Activated naive CD8-positive, alpha-beta T cell treated with anti-CD3 and anti-CD28 coated beads, Interleukin-2, amount 10 ng/mL, durations not matched to agents 7 days and 5 days (primary cell): ENCODE data around the gene BRD3. TPM values are rescaled to one million over a fixed set of nuclear protein-coding genes. Genes with fewer than 3 reads are reported as not detected.
A peak's percentile ranks its signal among the peaks of the same experiment; 100 is the strongest.

Experiments
- ATAC-seq: fragments of 150-1000 bp; cut with Tn5 transposase; one replicate; pipeline ENCODE4 v1.10.0; 2021; ENCODE audit warnings: low read depth, moderate library complexity
- POLR2A ChIA-PET: fragments of 350-600 bp; sonication (Branson Sonifier 250); formaldehyde crosslinking; loops from one replicate; lab custom pipeline; 2021; ENCODE audit warnings: antibody characterized with exemption; lab: Charles Lee
- DNase-seq: peaks from one replicate; pipeline ENCODE4 v3.0.0; 2021
- H3K27ac Mint-ChIP-seq: one replicate; pipeline ENCODE4 v1.8.0; 2022; ENCODE audit warnings: mild to moderate bottlenecking, mixed read lengths
- H3K27me3 Mint-ChIP-seq: one replicate; pipeline ENCODE4 v1.8.0; 2022; ENCODE audit warnings: mild to moderate bottlenecking, moderate library complexity, mixed read lengths
- H3K36me3 Mint-ChIP-seq: one replicate; pipeline ENCODE4 v1.8.0; 2021; ENCODE audit warnings: mild to moderate bottlenecking, mixed read lengths
- H3K4me1 Mint-ChIP-seq: one replicate; pipeline ENCODE4 v1.8.0; 2021; ENCODE audit warnings: mixed read lengths
- H3K4me3 Mint-ChIP-seq: one replicate; pipeline ENCODE4 v1.8.0; 2022; ENCODE audit warnings: mild to moderate bottlenecking, moderate library complexity, mixed read lengths
- H3K9me3 Mint-ChIP-seq: one replicate; pipeline ENCODE4 v1.8.0; 2021; ENCODE audit warnings: mixed read lengths
- total RNA-seq, 2 experiments: library from RNA; stranded (reverse); gene quantifications; one replicate each; pipeline ENCODE4 v1.2.3, GENCODE V29; 2021

BRD3 gene
- total RNA-seq, 2 experiments from 2014 or later, result 50.7 to 54.1 TPM

GRCh38 chr9:134055981-134056461 is 11.8 kb downstream of the BRD3 start:
- Mint-ChIP-seq H3K27ac (no peak overlapping the region), H3K9me3 (no peaks in the 10 kb centered on the region)

DNA sequence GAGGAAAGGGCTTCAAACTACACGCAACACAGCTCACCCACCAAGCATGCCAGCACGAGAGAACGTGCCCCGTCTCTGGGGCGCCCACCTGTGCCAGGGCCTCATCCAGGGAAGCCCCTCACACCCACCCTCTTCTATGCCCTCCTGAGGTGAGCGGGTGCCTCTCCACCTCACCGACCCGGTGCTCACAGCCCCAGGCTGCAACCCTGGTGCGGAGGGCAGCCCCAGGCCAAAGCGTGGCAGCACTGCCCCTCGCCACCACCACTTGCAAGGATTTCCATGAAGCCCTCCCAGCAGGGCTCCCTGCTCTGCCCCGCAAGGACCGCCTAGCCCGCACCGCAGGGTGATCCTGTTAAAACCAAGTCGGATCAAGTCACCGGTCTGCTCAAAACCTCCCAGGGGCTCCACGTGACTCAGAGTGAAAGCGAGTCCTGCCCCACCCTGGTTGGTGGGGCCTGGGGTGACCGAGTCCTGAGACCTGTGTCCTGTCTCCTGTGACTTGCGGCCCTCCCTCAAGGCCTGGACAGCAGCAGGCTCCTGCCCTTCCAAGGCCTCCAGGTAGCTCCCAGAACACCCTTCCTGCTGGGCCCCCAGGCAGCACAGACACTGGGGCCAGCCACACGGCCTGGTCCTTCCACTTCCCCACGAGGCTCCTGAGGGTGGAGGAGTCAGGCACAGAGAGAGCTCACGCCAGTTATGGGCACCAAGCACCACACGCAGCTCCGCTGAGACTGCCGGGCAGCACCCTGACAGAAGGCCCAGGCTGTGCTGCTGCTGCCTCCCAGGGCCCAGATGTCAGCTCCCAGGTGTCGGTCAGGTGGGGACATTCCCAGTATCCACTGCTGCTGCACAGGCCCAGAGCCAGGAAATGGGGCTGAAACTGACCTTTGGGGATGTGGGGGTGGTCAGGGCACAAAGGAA is 12.7 kb downstream of the BRD3 start:
- H3K36me3 Mint-ChIP-seq, result no peaks in the 10 kb centered on the region
- peak; percentile 23 for DNase-seq
- H3K4me3 Mint-ChIP-seq, result no peak overlapping the region
- peaks cover 5% of the 10 kb centered on the region for H3K4me1 Mint-ChIP-seq
- ATAC-seq, result no peak
- no peaks in the 10 kb centered on the region for H3K27me3 Mint-ChIP-seq
- POLR2A ChIA-PET, result no interaction called here
- H3K27ac Mint-ChIP-seq, result no peak overlapping the region
- H3K9me3 Mint-ChIP-seq, result no peaks in the 10 kb centered on the region

More at GRCh38 chr9:134055981-134056461, 11.8 kb downstream of the BRD3 start:
- Mint-ChIP-seq H3K27me3 (no peaks in the 10 kb centered on the region), H3K4me1 (peaks cover 9% of the 10 kb centered on the region), H3K4me3 (no peak overlapping the region), H3K36me3 (no peaks in the 10 kb centered on the region)
- no peak for ATAC-seq
- POLR2A ChIA-PET, result no interaction called here
- peak; percentile 20 for DNase-seq

DNA sequence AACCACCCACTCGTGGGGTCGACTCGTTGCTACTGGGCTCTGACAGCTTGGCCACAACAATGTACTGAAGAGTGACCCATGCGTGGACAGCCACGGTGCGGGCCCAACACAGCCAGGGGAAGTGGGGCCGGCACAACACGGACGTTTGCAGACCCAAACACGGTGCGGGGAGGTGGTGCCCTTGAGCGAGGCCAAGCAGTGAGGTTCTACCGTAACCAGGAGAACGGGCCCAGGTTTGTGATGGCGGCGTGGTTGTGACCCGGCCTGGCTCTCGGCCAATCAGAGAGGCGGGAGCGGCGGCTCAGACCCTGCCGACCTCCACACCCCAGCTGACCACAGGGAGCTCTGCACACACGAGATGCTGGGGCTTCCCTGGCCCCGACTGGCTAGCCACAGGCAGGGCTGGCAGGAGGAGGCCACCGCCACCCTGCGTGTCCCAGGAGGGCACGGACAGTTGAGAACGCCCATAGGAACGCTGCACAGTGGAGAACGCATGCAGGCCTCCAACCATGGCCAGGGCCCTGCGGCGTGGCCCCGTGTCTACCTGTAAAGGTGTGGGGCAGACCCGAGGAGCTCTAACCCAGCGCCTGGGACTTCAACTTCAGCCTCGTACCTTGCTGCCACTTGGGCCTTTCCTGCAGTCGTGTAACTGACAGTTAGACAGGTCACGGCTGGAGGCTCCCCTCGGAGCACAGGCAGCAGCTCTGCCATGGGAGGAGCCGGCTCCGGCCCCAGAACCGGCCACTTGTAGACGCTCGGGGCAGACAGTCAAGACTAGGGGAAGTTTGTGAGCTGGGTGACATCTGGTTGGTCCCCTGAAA is 13.7 kb downstream of the BRD3 start:
- POLR2A ChIA-PET, result no interaction called here
- Mint-ChIP-seq H3K36me3 (no peaks in the 10 kb centered on the region), H3K9me3 (no peaks in the 10 kb centered on the region), H3K4me3 (no peak overlapping the region), H3K4me1 (peaks cover 3% of the 10 kb centered on the region), H3K27ac (no peak overlapping the region), H3K27me3 (no peaks in the 10 kb centered on the region)
- ATAC-seq (no peak), DNase-seq (no peak)

GRCh38 chr9:134053401-134053871 is 14.4 kb downstream of the BRD3 start:
- POLR2A ChIA-PET, result no interaction called here
- Mint-ChIP-seq H3K4me3 (no peak overlapping the region), H3K9me3 (no peaks in the 10 kb centered on the region), H3K36me3 (no peaks in the 10 kb centered on the region), H3K4me1 (peaks cover 3% of the 10 kb centered on the region), H3K27me3 (no peaks in the 10 kb centered on the region), H3K27ac (no peak overlapping the region)
- DNase-seq (no peak), ATAC-seq (no peak)

GRCh38 chr9:134052941-134053340 is 14.9 kb downstream of the BRD3 start:
- H3K9me3 Mint-ChIP-seq, result no peaks in the 10 kb centered on the region
- H3K36me3 Mint-ChIP-seq, result no peaks in the 10 kb centered on the region
- no peaks in the 10 kb centered on the region for H3K27me3 Mint-ChIP-seq
- H3K4me1 Mint-ChIP-seq, result peaks cover 3% of the 10 kb centered on the region
- ATAC-seq (no peak), DNase-seq (no peak)
- POLR2A ChIA-PET, result no interaction called here
- H3K4me3 Mint-ChIP-seq, result no peak overlapping the region
- H3K27ac Mint-ChIP-seq, result no peak overlapping the region

GRCh38 chr9:134052491-134052890 is 15.3 kb downstream of the BRD3 start:
- no peaks in the 10 kb centered on the region for H3K27me3 Mint-ChIP-seq
- no peaks in the 10 kb centered on the region for H3K36me3 Mint-ChIP-seq
- H3K9me3 Mint-ChIP-seq, result no peaks in the 10 kb centered on the region
- H3K27ac Mint-ChIP-seq, result no peak overlapping the region
- ATAC-seq (no peak), DNase-seq (no peak)
- peaks cover 3% of the 10 kb centered on the region for H3K4me1 Mint-ChIP-seq
- H3K4me3 Mint-ChIP-seq, result no peak overlapping the region
- POLR2A ChIA-PET, result no interaction called here

- DNase-seq (no peak), ATAC-seq (no peak)
- POLR2A ChIA-PET, result interaction anchor here (0.7 kb wide), 2 partner anchors 15 to 32 kb away, joined by 3 read pairs; no protein-coding TSS in a partner anchor
- no peak overlapping the region for H3K4me3 Mint-ChIP-seq
- H3K4me1 Mint-ChIP-seq, result peaks cover 3% of the 10 kb centered on the region
- no peaks in the 10 kb centered on the region for H3K9me3 Mint-ChIP-seq
- H3K36me3 Mint-ChIP-seq, result no peaks in the 10 kb centered on the region
- H3K27me3 Mint-ChIP-seq, result no peaks in the 10 kb centered on the region
- H3K27ac Mint-ChIP-seq, result no peak overlapping the region
Measured at GRCh38 chr9:134051319-134051718, 16.5 kb downstream of the BRD3 start.

DNA sequence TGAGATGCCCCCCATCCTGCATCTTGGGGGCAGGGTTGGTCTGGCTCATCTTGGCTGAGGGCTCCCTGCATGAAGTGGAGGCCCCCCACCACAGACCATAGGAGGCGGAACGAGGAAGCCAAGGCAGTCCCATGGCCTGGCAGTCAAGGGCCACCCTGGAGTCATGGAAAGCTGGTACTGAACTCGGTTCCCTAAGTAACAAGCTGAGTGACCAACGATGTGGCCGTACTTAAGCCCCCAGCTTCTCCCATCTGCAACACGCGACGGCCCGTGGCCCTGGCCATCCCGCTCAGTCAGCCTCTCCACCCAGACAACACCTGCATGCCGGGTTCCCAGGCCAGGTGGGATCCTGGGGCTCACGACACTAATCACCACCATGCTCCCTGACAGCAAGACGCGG is 17.1 kb downstream of the BRD3 start:
- POLR2A ChIA-PET, result interaction anchor here (0.7 kb wide), 1 partner anchor 15 kb away, joined by 3 read pairs; no protein-coding TSS in a partner anchor
- H3K36me3 Mint-ChIP-seq, result no peaks in the 10 kb centered on the region
- no peak overlapping the region for H3K27ac Mint-ChIP-seq

DNA sequence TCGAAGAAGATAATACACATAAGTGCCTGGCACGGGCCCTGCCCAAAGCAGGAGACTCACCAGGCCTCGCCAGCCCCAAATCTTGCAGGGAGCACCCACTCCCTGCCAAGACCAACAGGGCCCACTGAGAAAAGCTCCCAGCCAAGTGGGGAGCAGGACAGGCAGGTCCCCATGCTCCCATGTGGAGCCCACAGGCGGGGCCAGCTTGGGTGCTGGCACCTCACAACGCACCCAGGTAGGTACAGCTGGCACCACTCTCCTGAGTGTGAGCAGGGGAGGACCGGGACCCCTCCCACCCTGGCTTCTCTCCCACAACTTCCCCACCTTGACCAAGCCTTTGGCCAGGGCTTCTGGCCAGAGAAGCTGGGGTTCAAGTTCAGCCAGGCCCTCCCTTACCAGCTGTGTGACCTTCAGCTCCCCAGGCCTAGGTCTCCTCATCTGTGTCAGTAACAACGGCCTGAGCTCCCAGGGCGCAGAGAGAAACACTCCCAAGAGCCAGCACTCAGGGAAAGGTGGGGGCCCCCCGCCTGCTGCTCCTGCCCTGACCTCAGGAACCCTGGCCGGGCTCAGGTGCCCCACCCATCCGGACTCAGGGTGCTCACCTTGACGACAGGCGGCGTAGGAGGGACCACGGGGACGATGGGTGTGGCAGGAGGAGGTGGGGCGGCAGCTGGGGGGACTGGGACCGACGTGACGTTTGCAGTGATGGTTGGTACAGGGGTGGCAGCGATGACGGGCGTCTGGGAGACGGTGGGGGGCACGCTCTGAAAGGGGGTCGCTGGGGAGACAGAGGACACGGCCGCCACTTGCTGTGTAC is 17.8 kb downstream of the BRD3 start:
- Mint-ChIP-seq H3K36me3 (no peaks in the 10 kb centered on the region), H3K9me3 (no peaks in the 10 kb centered on the region), H3K4me1 (no peaks in the 10 kb centered on the region), H3K27me3 (no peaks in the 10 kb centered on the region), H3K27ac (no peak overlapping the region), H3K4me3 (no peak overlapping the region)
- POLR2A ChIA-PET, result no interaction called here
- no peak for ATAC-seq
- DNase-seq, result no peak

More for the DNA sequence above, 17.1 kb downstream of the BRD3 start:
- DNase-seq (no peak), ATAC-seq (no peak)
- no peak overlapping the region for H3K4me3 Mint-ChIP-seq
- no peaks in the 10 kb centered on the region for H3K27me3 Mint-ChIP-seq
- no peaks in the 10 kb centered on the region for H3K4me1 Mint-ChIP-seq
- no peaks in the 10 kb centered on the region for H3K9me3 Mint-ChIP-seq

GRCh38 chr9:134049236-134049635 is 18.6 kb downstream of the BRD3 start:
- Mint-ChIP-seq H3K4me3 (no peak overlapping the region), H3K4me1 (no peaks in the 10 kb centered on the region), H3K27ac (no peak overlapping the region), H3K36me3 (no peaks in the 10 kb centered on the region), H3K27me3 (no peaks in the 10 kb centered on the region), H3K9me3 (no peaks in the 10 kb centered on the region)
- DNase-seq, result no peak
- POLR2A ChIA-PET, result no interaction called here
- no peak for ATAC-seq

DNA sequence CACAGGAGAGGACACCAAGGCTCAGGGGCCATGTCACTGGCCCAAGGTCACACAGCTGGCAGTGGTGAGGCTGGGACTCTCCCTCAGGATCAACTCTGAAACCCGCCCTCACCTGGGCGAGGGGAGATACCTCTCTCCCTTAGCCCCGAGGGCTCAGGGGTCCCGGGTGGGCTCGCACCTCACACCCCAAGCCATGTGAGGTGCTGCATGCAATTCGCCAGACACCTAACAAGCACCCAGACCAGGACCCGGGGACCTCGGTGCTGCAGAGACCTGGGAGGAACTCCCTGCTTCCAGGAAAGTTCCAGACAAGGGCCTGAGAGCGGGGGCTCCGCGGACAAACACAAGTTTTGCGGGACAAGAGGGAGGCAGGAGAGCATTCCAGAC is 19.3 kb downstream of the BRD3 start:
- Mint-ChIP-seq H3K36me3 (no peaks in the 10 kb centered on the region), H3K27me3 (no peaks in the 10 kb centered on the region), H3K9me3 (no peaks in the 10 kb centered on the region), H3K27ac (no peak overlapping the region), H3K4me3 (no peak overlapping the region), H3K4me1 (no peaks in the 10 kb centered on the region)
- POLR2A ChIA-PET, result no interaction called here
- DNase-seq, result no peak
- no peak for ATAC-seq

DNA sequence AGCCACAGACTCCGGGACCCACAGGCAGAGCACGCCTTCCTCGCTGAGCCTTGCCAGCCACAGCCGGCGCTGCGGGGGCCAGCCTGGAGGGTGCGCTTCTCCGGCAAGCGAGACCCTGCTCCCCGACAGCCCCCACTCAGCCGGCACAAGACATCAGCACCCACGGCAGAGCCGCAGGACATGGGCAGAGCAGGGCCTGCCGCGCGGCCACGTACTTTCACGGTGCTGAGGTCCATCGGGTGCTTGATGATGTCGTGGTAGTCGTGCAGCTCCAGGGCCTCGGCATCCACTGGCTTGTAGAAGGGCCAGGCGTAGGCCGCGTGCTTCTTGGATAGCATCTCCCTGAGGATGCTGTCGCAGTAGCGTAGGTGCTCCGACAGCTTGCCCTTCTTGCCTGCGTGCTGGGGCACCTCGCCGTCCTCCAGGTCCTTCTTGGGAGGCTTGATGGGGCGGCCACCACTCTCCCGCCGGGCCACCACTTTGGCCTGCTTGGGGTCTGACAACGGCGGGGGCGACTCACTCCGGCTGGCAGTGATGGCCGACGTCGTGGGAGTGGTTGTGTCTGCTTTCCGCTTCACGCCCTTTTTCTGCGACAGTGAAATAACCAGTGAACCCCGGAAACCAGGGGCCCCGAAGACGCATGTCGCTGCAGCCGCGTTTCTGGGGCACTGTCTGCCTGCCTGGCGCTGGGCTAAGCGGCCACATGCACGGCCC is 19.8 kb downstream of the BRD3 start:
- Mint-ChIP-seq H3K4me1 (no peaks in the 10 kb centered on the region), H3K36me3 (no peaks in the 10 kb centered on the region), H3K27ac (no peak overlapping the region), H3K27me3 (no peaks in the 10 kb centered on the region), H3K9me3 (no peaks in the 10 kb centered on the region), H3K4me3 (no peak overlapping the region)
- no peak for ATAC-seq
- DNase-seq, result no peak
- POLR2A ChIA-PET, result no interaction called here
